HS-5 (cell line): ENCODE data around the gene PIPOX.
A peak's percentile ranks its signal among the peaks of the same experiment; 100 is the strongest.

ENCODE experiments used
- DNase-seq: peaks from one replicate; pipeline ENCODE4 v3.0.0-alpha.2; 2012; ENCODE audit warnings: low read depth

PIPOX gene, protein sequence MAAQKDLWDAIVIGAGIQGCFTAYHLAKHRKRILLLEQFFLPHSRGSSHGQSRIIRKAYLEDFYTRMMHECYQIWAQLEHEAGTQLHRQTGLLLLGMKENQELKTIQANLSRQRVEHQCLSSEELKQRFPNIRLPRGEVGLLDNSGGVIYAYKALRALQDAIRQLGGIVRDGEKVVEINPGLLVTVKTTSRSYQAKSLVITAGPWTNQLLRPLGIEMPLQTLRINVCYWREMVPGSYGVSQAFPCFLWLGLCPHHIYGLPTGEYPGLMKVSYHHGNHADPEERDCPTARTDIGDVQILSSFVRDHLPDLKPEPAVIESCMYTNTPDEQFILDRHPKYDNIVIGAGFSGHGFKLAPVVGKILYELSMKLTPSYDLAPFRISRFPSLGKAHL

DNA sequence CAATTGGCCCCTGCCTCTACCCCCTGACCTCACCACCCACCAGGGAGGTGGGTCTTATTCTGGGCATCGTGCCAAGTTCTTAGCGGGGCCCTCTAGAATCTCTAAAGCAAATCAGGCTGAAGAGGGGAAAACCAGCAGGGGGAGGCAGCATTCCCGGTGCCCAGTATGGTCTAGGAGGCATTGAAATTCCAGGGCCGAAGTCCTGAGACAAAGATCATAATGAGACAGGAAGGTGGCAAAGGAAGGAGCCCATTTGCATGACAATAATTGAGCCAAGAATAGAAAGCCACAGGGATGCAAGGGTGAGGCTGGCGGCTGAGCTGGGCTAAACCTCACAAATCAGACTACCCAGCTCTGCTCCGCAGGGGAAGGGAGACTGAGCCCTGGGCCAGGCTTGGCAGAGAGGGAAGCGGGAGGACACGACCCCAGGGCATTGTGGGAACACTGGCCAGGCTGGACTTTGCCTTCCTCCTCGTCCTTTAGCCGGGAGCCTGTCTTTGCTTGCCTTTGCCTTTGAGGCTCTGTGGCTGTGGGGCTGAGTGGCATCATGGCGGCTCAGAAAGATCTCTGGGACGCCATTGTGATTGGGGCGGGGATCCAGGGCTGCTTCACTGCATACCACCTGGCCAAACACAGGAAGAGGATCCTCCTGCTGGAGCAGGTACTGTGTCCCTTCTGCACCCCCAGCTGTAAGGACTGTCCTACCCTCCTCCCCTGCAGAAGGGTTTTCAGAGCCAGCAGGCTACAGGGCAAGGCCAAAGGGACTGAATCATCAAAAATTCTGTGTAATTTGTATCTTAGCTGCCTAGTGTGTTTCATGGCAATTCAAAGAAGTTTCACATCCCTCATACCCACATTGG, at the start of gene PIPOX:
TSS of gene PIPOX (plus strand) at position 463 of the 860 bp plus-strand sequence. CDS start at position 548, 85 bp downstream.
- DNase-seq: no peak

DNA sequence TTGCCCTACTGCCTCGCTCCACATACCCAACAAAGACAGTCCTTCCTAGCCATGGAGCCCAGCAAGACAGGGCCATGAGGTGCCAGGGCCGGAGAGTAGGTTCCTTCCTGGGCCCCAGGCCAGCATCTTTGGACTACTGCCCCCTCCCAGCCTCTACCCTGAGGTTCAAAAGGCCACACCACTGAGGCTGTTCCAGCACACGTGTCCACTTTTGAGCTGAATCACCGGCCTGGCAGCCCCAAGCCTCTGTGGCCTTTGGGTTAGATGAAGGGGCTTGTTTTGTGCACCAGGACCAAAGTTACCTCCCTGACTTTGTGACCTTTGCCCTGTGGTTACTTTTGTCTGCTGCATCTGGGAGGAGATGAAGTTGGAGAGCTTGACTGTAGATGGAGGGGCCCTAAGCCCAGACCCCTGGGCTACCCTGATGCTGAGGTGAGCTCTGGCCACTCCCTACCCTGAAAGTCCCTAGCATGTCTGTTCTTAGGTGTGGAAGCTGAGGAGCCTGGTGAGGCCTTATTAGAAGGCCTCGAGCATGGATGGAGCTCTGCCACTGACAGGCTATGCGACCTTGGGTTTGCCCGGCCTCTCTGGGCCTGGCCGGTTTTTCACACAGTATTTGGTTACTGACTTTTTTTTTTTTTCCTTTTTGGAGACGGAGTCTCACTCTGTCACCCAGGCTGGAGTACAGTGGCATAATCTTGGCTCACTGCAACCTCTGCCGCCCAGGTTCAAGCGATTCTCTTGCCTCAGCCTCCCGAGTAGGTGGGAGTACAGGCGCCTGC, 49.1 kb upstream of the PIPOX start:
- DNase-seq: no peak

DNA sequence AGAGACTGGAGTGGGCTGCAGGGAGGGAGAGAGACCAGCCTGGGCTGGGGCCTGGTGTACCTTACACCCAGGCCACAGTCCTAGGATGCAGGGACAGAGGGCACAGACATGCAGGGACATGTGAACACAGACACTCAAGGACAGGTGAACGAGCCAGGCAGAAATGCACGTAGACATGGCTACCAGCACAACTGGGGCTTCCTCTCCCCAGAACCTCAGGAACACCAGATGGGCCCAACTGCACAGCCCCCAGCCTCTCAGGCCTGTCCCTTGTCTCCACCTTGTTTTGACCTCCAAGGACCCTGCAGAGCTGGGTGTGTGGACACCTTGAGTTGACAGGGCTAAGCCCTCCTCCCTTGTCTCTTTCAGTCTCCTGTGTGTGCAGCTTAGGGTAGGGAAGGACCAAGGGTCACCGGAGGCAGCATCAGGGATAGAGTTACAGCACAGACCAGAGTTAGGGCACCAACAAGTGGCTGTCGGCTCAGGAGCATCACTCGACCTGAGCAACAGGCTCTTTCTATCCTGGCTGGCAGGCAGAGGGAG, 46.3 kb upstream of the PIPOX start:
- DNase-seq: no peak

DNA sequence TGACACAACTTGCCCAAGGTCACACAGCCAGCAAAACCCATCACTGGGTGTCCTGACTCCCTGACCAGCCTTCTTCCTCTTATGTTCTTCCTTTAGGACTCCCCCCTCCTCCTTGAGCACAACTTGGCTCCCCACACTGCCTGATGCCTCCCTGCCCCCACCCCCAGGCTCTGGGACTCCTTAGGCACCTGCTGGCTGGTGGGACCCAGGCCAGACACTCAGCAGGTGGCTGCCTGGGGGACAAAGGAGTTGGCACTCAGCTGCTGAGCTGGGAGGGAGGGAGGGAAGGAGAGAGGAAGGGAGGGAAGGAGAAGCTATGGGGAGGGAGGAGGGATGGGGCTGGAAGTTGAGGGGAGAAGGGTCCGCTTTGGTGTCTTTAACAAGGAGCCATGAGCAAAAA, 45.1 kb upstream of the PIPOX start:
- no peak for DNase-seq

DNA sequence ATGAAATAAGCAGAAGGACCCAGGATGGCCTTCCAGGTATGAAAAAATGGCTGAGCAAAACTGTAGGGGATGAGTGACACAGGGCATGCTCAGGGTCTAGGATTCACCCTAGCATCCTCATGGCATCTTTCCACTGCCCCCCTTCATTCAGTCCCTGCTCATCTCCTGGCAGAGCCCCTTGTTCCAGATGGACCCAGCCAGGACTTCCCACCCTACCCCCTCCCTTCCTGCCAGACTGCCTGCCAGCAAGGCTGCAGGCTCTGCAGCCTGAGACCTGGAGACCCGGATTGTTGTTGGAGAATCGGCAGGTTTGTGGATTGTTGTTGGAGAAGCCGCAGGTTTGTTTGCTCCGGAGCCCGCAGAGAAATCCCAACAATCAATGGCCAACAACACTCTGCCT, 43.7 kb upstream of the PIPOX start:
- DNase-seq: no peak

DNA sequence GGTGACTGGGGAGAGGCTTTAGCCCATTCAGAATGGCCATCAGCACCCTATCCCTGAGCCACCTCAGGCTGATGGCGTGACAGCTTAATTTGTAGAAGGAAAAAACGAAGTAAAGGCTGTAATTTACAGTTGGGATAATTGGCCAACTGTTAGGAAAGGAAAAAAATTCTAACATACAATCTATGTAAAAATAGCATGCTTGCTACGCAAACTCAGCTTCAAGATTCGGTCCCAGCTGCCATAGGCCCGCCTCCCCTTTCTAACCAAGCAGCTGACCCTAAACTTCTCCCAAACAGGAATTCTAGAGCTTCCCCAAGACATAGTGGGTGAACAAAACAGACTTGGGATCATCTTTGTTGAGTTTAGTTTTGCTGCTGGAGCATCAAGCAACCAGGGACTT, 42.0 kb upstream of the PIPOX start:
- no peak for DNase-seq

DNA sequence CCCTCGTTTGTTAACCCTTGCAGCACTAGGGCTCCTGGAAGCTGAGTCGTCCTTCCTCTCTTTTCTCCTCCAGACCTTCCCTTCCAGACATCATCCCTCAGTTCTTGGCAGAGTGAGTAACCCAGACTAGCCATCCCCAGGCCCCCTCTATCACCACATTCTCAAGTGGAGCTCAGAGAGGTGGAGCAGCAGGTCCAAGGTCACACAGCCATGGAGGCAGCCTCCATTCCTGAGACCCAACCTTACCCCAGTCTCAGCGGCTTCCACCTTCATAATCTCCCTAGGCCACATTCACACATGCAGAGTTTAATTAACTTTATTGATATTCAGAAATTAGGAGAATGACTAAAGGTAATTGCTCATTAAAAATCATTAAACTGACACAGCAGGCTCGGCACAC, 40.1 kb upstream of the PIPOX start:
- DNase-seq: no peak

DNA sequence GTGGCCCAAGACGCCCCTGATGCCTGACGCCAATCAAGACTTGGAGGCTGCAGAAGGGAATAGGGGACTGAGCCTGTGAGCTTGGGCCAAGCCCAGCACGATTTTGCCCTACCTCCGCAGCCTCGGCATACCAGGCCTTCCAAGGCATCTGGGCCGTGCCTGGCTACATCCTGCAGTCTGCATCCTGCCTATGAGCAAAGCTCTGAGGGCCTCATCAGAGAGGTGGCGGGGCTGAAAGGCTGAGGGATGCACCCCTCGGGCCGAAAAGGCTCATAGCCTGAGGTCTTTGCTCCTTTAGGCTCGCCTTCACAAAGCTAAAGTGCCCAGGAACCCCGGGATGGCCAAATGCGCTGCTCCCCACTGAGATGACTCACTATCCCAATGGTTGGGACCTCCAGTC, 39.7 kb upstream of the PIPOX start:
- no peak for DNase-seq

DNA sequence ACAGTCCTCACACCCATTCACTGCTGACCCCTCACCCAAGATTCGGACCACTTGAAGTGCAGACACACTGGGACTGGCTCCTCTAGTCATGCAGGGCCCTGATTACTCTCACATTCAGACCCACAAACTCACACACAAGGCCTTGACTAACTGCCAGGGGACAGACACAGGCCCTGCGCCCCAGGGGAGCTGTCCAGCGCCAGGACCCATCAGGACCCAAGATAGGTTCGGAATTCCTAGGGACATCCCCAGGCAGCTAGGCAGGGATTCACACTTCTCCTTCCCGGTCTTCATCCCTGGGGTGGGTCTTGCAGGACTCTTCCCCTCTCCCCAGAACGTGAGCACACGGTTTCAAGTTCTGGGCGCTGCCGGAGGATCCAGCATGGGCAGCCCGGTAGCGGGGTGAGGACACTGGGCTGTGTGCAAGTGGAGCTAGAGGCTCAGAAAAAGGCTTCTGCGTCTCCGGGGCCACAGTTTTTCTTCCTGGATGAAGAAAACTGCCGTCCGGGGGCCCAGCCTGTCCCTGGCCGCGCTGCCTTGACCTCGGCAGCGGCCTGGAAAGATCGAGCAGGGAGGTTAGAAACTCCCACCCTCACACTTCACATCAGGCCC, 38.8 kb upstream of the PIPOX start:
- no peak for DNase-seq

DNA sequence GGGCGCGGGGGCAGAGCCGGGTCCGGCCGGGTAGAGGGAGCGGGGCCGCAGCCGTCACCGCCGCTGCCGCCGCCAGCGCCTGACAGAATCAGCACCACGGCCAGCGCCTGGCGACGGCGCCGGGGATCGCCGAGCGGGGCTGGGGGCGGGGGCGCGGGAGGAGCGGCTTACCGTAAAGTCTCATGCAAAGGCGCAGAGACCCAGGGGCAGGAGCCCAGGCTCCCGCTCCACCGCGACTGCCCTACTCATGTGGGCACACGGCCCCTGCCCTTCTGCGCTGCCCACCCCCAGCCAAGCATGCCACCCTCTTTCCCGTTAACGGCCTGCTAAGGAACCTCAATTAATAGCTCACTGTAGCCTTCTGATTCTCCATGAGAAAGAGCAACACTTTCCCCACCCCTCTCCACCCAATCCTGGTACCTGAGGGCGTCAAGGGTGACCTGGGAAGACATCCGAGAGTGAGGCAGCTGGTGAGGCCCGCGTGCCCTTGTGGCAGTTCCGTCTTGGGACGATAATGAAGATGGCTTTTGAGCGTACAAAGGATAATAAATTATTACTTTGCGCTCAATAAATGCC, 36.9 kb upstream of the PIPOX start, which contains the start of gene SEZ6:
TSS of gene SEZ6 (minus strand) at position 98 of the 576 bp plus-strand sequence. CDS start 164 bp downstream, outside the sequence.
- DNase-seq: no peak

DNA sequence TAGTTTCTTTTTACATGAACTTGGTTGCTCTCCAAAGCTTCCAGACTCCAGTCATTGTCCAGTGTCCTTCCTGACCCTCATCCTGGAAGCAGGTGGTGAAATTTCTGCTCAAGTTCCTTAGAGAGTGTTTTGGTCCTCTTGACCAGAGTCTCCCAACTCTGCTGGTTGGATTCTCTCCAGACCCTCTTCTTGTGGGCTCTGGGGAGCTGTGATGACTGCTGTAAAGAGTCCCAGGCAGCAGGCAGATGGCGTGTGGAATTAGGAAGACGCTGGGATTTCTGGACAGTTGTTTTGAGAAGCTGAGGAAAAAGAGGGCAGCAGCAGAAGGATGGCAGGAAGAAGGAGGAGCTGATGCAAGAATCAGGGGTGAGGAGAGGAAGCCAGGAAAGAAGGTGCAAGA, 35.5 kb upstream of the PIPOX start:
- DNase-seq: no peak

DNA sequence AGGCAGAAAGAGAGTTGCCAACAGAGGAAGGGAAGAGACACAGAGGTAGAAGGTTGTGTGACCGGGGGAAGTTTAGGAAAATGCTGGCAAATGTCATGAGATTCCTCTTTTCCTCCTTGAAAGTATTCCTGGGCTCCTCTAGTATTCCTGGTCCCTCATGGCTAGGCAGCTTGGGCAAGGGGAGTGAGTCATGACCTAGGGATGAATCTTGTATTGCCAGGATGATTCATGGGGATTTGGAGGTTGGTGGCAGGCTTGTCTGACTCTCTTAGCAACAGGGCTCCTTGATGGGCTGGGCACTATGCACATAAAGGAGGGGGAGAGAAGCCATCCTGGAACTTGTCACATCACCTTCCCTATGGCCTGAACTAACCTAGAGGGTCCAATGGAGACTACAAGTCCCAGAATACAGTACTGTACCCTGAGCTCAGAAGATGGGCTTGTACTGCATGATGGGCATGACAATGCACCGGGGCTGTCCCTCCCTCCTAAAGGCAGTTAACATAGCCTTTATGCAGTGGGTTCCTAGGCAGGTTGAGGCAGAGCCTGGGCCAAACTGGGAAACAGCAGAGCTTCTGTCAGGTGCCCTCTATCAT, 35.0 kb upstream of the PIPOX start:
- DNase-seq: peak; percentile 64

DNA sequence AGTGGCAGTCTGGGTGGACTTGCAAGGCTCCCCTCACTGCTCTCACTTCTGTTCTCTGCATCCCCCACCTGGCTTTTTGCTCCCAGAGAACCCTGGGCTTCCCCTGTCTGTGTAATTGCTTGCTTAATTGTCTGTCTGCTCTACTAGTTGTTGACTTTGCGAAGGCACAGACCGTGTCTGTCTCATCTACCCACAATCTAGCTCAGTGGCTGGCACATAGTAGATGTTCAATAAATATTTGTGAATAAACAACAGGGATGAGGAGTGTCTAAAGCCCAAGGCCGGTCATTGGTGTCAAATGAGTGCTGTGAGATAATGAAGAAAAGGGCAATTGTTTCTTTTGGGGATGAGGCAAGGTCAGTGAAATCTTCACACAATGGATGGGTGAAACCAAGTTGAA, 34.4 kb upstream of the PIPOX start:
- DNase-seq: no peak

DNA sequence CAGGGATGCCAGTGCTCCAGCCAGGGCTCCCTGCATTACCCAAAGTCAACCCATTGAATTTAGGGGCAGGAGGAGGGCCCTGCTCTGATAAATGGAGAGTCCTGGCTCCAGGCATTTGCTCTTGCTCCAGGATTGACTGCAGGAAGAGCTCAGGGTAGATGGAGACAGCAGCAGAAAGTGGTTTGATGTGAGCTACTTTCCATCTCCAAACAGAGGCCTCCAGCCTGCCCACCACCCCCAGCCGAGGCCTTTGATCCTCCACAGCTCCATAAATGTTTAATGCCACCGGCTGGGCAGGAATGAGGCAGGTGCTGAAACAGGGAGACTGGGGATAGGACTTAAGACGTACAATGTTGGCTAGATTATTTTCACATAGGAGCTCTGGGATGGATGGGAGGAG, 32.8 kb upstream of the PIPOX start:
- no peak for DNase-seq

DNA sequence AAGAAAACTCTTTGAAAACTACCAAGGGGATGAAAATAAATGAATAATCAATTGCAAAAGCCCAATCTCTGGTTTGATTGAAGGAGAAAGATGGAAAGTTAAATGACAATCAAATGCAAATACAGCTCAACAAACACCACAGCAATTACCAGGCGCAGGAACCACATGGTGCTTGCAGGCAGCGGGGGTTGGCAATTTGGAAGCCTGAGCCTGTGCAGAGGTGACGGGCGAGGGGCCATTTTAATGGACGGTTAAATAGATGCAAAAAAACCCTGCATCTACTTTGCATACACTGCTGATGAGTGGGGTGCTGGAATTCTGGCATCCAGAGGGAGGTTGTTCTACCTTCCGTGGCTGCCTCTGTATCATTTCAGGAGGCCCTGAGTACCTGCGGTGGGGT, 32.4 kb upstream of the PIPOX start:
- DNase-seq: no peak

DNA sequence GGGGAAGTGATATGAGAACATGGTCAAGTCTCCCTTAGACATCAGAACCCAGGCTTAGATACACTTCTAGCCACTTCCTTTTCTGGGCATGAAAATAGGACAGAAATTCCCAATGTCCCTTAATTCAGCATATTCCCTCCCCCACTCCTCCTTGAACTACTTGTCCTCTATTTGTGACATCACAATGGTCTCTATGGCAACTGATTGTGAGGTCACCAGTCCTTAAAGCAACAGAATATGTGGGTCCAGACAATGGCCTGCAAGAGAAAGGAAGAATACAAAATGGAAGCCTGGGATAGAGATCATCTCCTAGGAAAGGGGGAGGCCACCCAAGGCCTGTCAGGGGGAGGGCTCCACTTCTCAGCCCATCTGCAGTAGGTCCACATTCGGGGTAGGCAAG, 30.4 kb upstream of the PIPOX start:
- DNase-seq: no peak

DNA sequence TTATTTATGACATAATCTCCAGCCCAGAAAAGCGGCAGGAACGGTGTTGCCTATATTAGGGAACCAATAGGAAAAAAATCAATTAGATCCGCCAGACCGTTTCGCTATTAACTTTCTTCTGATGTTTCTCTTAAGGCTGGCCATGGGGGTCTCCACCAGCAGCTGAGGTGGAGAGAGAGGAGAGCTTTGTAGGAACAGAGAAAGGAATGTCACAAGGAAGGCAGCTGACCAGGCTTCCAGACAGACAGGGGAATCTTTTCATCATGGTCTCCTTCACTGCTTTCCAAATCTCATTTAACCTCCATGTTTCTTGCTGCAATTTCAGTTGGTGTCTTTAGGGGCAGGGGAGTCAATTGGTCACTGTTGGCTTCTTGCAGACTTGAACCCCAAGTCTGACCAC, 28.2 kb upstream of the PIPOX start:
- no peak for DNase-seq

DNA sequence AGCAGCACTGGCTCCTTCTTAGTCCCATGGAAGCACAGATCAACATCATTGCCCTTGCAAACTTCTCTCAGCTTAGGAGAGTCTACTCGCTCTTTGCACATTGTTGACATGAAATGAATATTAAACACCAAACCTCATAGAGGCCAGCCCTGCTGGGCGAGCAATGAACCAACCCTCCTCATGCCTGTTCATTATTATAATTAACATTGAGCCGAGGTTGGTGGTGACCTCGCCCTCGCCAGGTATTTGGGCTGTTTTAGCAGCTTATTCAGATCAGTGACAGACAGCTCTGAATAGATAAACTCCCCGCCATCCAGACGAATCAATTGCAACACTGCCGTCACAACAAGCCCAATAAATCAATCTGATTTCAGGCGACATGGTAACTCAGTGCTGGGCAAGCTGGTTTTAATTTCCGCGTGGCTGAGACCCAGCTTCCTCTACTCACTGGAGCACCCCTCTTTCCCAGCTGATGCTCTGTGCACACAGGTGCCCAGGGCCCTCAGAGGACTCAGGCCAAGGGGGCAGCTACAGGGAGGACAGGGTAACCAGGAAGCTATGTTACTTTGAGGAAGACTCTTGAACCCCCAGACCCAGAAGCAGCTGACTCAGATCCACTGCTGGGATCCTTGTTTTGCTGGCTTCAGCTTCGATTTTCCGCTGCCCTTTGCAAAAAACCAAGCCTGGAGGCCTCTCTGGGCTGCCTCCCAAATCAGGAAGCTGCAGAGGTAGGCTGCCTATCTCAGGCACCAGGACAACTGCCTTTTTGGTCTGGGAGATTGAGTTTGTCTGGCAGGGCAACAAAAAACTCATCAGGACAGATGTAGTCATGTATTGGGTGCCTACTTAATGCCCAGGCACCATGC, 26.4 kb upstream of the PIPOX start:
- no peak for DNase-seq

DNA sequence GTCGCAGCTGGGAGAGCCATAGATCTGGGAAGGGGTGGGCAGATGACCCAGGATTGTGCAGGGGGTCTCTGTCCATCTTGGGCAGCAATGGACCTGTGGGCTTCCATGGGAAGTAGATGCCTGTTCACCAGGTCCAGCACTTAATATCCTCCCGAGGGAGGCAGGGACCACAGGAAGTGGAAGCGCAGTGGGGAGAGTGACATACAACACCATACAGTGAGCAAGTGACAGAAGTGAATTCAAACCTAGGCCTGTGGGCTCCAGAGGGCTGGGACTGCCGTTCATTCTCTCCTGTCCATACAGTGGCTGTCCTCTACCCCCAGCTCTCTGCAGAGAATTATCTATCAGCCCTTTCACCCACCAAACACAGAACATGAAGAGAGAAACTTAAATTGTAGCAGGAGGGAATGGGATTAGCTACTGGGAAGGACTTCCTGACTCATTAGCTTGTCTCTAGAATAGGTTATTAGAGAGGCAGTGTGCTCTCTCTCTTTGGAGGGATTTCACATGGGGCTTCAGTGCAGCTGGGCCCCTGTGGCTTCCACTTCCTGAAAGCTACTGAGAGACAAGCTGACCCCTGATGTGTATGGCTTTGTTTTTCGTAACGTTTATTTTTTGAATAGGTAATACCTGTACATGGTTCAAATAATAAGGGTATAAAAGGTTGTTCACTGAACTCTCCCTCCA, 24.0 kb upstream of the PIPOX start:
- DNase-seq: no peak
